Adrenal gland (tissue), 12 donors: ENCODE data around the gene GPC5. TPM values are rescaled to one million over a fixed set of nuclear protein-coding genes. Genes with fewer than 3 reads are reported as not detected.

Source experiments
- DNase-seq, 7 donors: peaks; one replicate each; pipeline ENCODE4 v3.0.0-alpha.2; 2019 to 2020
- H3K27ac ChIP-seq, 5 donors: fragments of 200-600 bp; sonication (generic) in 4 of 5; 1 replicate in 3 of 5; 2 replicates in 2 of 5; pipeline versions ENCODE4 v1.5.1 to v1.8.0; 2016 to 2020; ENCODE audit warnings: mild to moderate bottlenecking in 1 of 5
- H3K27me3 ChIP-seq: fragments of 200-600 bp; 2 replicates; pipeline ENCODE4 v1.8.0; 2021
- H3K36me3 ChIP-seq, 2 donors: fragments of 200-600 bp; replicated peaks in 1 of 2; 1 replicate in 1 of 2; 2 replicates in 1 of 2; pipeline versions ENCODE4 v1.5.1 to v1.8.0; 2018 to 2022
- H3K4me1 ChIP-seq, 2 donors: fragments of 200-600 bp; replicated peaks in 1 of 2; 1 replicate in 1 of 2; 2 replicates in 1 of 2; pipeline versions ENCODE4 v1.5.1 to v1.8.0; 2018 to 2021
- H3K4me3 ChIP-seq, 4 donors: fragments of 200-600 bp; sonication (generic) in 3 of 4; one replicate each; pipeline ENCODE4 v1.5.1; 2016 to 2018
- H3K9me3 ChIP-seq, 3 donors: fragments of 200-600 bp; sonication (generic) in 1 of 3; replicated peaks in 1 of 3; 1 replicate in 2 of 3; 2 replicates in 1 of 3; pipeline versions ENCODE4 v1.5.1 to v1.8.0; 2016 to 2021
- CTCF ChIP-seq, 6 experiments: fragments of 450-650 bp in 4 of 6; fragments of 200-600 bp in 2 of 6; sonication (generic) in 1 of 6; IDR thresholded peaks; 1 replicate in 5 of 6; 2 replicates in 1 of 6; pipeline versions ENCODE4 v1.5.1 to v1.8.0; 2016 to 2021; ENCODE audit warnings: antibody characterized with exemption in 6 of 6, mild to moderate bottlenecking in 2 of 6, moderate library complexity in 1 of 6
- POLR2A ChIP-seq, 2 donors: fragments of 450-650 bp; IDR thresholded peaks; one replicate each; pipeline ENCODE4 v1.6.1; 2017; ENCODE audit warnings: antibody characterized with exemption in 2 of 2, mild to moderate bottlenecking in 2 of 2, moderate library complexity in 1 of 2
- WGBS, 4 donors: extraction: QIAGEN DNeasy Blood & Tissue Kit in 2 of 4; methylation state at CpG; one replicate each; pipeline versions ENCODE4 v1.1.5 to v1.1.7; 2013 to 2017; 5-methylcytosine and 5-hydroxymethylcytosine counted together
- intact Hi-C, 2 donors: fragments of 100-400 bp; cut with DNase I; formaldehyde crosslinking; loops; one replicate each; pipeline versions ENCODE4 v1.14.1 to v1.15.0; 2022 to 2023
- polyA plus RNA-seq, 3 donors: library from polyadenylated mRNA; stranded (reverse); fragments of 200-250 nt in 2 of 3; fragments of 350-450 nt in 1 of 3; fragmentation: Illumina TruSeq in 1 of 3; extraction: RNeasy Lipid Tissue Mini Kit (QIAGEN cat#74804) in 1 of 3; gene quantifications; one replicate each; pipeline ENCODE4 v1.2.3, GENCODE V29; 2013 to 2014
- total RNA-seq, 9 donors: library from RNA; depleted of rRNA in 4 of 9; stranded (reverse); fragments of >200 nt in 4 of 9; fragments of 120-200 nt in 1 of 9; fragmentation: NEBNext Ultra II Directional in 1 of 9; extraction: Animal tissue kit (Norgen Biotek cat#: 25700) in 1 of 9; gene quantifications; one replicate each; pipeline versions ENCODE4 v1.1.0 to v1.2.4, GENCODE V29; 2013 to 2023
- donor health status: healthy with polysubstance abuse.
- donor health status: Bipolar disorder and iron deficiency.
- donor health status: DM: yes; HTN: yes; CAD: no.
- donor health status: DM: no; HTN: no; CAD: no.
- donor health status: DM: no; HTN: no; CAD: no.
- donor health status: DM: yes; HTN: yes; CAD: no.

GPC5 gene
- total and polyA plus RNA-seq, 12 donors, result 0.24 to 7.7 (median 2.1) TPM; not detected in 4

GRCh38 chr13:91510058-91510457 is 111.6 kb downstream of the GPC5 start:
- H3K27me3 ChIP-seq, result no peaks in the 10 kb centered on the region
- 51 to 80% (median 59%) methylated on average over 2 of the region's 2 CpGs for WGBS, 4 donors
- no peaks in the 10 kb centered on the region for H3K4me1 ChIP-seq
- no peak overlapping the region for H3K27ac ChIP-seq
- H3K4me3 ChIP-seq, result no peak overlapping the region
- no peak for DNase-seq
- H3K36me3 ChIP-seq, result no peaks in the 10 kb centered on the region
- intact Hi-C loops, result no loop called here
- H3K9me3 ChIP-seq, result no peaks in the 10 kb centered on the region
- TF ChIP-seq POLR2A (IDR thresholded peaks at IDR 0.05) (no peak), CTCF (IDR thresholded peaks at IDR 0.05) (no peak)

DNA sequence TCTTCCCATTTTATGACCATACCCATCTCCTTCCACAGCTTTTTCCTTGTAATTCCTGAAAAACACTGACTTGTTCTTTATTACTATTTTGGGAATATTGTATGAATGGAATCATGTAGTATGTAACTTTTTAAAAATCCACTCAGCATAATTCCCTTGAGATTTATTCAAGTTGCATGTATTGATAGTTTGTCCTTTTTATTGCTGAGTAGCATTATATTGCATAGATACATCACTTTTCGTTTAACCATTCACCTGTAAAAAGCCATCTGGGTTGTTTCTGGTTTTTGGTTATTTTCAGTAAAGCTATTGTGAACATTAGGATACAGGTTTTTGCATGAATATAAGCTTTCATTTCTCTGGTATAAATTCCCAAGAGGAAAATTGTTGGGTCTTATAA is 115.4 kb downstream of the GPC5 start:
- Histone ChIP-seq H3K36me3 (no peaks in the 10 kb centered on the region), H3K4me3 (no peak overlapping the region), H3K4me1 (no peaks in the 10 kb centered on the region), H3K9me3 (no peaks in the 10 kb centered on the region), H3K27ac (no peak overlapping the region), H3K27me3 (no peaks in the 10 kb centered on the region)
- intact Hi-C loops, result no loop called here
- WGBS, 4 donors, result 50 to 74% (median 65%) methylated on average over 1 of the region's 1 CpG
- DNase-seq, result no peak
- TF ChIP-seq POLR2A (IDR thresholded peaks at IDR 0.05) (no peak), CTCF (IDR thresholded peaks at IDR 0.05) (no peak)

DNA sequence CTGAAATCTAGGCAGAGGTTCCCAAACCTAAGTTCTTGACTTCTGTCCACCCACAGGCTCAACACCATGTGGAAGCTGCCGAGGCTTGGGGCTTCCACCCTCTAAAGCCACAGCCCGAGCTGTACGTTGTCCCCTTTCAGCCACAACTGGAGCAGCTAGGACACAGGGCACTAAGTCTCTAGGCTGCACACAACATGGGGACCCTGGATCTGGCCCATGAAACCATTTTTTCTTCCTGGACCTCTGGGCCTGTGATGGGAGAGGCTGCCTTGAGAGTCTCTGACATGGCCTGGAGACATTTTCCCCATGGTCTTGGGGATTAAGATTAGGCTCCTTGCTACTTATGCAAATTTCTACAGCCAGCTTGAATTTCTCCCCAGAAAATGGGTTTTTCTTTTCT is 118.4 kb downstream of the GPC5 start:
- WGBS, 4 donors, result 33 to 80% (median 73%) methylated on average over 1 to 3 of the region's 3 CpGs
- TF ChIP-seq CTCF (IDR thresholded peaks at IDR 0.05) (no peak), POLR2A (IDR thresholded peaks at IDR 0.05) (no peak)
- H3K9me3 ChIP-seq, result no peaks in the 10 kb centered on the region
- no peaks in the 10 kb centered on the region for H3K4me1 ChIP-seq
- DNase-seq, result no peak
- no peak overlapping the region for H3K27ac ChIP-seq
- intact Hi-C loops, result no loop called here
- H3K36me3 ChIP-seq, result no peaks in the 10 kb centered on the region
- H3K27me3 ChIP-seq, result no peaks in the 10 kb centered on the region
- H3K4me3 ChIP-seq, result no peak overlapping the region

DNA sequence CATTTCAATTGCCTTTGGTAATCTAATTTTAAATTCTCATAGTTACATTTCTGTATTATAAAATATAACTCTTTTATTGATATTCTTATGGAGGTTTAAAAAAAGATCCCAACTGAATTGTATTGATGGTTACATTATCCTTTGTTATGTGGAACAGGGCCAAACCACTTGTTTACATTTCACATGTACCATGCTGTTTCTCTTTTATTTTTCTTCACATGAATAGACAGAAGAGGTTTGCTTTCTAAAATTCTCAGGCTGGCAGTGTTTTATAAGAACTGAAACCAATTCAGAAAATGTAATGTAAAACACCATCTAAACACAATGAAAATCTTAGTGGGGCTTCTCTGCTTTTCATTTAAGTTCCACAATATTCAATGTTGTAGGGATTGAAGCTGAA is 122.5 kb downstream of the GPC5 start:
- H3K27ac ChIP-seq, result no peak overlapping the region
- no peaks in the 10 kb centered on the region for H3K36me3 ChIP-seq
- no peaks in the 10 kb centered on the region for H3K4me1 ChIP-seq
- no peak overlapping the region for H3K4me3 ChIP-seq
- no peaks in the 10 kb centered on the region for H3K27me3 ChIP-seq
- intact Hi-C loops, result no loop called here
- DNase-seq, result no peak
- no peaks in the 10 kb centered on the region for H3K9me3 ChIP-seq
- TF ChIP-seq CTCF (IDR thresholded peaks at IDR 0.05) (no peak), POLR2A (IDR thresholded peaks at IDR 0.05) (no peak)
